ENCODE data around the gene BCLAF1.

BCLAF1 gene

GRCh38 chr6:136326038-136326553 is 36.5 kb upstream of the BCLAF1 start:
- Histone ChIP-seq H3K9me3 (ENCODE audit: control insufficient read depth in 2 of 2, low read length in 2 of 2) (no peaks in the 10 kb centered on the region), H3K4me3 (ENCODE audit: low read length in 2 of 2) (no peak overlapping the region), H3K36me3 (ENCODE audit: control insufficient read depth in 2 of 2, insufficient read depth in 2 of 2, low read length in 2 of 2) (no peaks in the 10 kb centered on the region), H3K9ac (ENCODE audit: low read length in 2 of 2) (no peak overlapping the region), H3K27ac (ENCODE audit: low read length) (no peak overlapping the region), H3K27me3 (ENCODE audit: control insufficient read depth in 1 of 2, insufficient read depth in 2 of 2, low read length in 2 of 2) (no peaks in the 10 kb centered on the region), H3K4me1 (ENCODE audit: control insufficient read depth, insufficient read depth, low read length) (peaks cover 4% of the 10 kb centered on the region)

GRCh38 chr6:136324686-136325380 is 35.2 kb upstream of the BCLAF1 start:
- Histone ChIP-seq H3K9ac (ENCODE audit: low read length in 2 of 2) (no peak overlapping the region), H3K36me3 (ENCODE audit: control insufficient read depth in 2 of 2, insufficient read depth in 2 of 2, low read length in 2 of 2) (no peaks in the 10 kb centered on the region), H3K27me3 (ENCODE audit: control insufficient read depth in 1 of 2, insufficient read depth in 2 of 2, low read length in 2 of 2) (no peaks in the 10 kb centered on the region), H3K4me3 (ENCODE audit: low read length in 2 of 2) (no peak overlapping the region), H3K4me1 (ENCODE audit: control insufficient read depth, insufficient read depth, low read length) (peaks cover 4% of the 10 kb centered on the region), H3K27ac (ENCODE audit: low read length) (no peak overlapping the region), H3K9me3 (ENCODE audit: control insufficient read depth in 2 of 2, low read length in 2 of 2) (no peaks in the 10 kb centered on the region)

- no peaks in the 10 kb centered on the region for H3K9me3 ChIP-seq (ENCODE audit: control insufficient read depth in 2 of 2, low read length in 2 of 2)
- no peak overlapping the region for H3K27ac ChIP-seq (ENCODE audit: low read length)
- H3K9ac ChIP-seq (ENCODE audit: low read length in 2 of 2) = peak overlapping the region in 1 of 2 donors; percentile 21
Measured at GRCh38 chr6:136323431-136324112, 33.9 kb upstream of the BCLAF1 start.

GRCh38 chr6:136319732-136320131 is 30.1 kb upstream of the BCLAF1 start:
- H3K9ac ChIP-seq (ENCODE audit: low read length in 2 of 2) = no peak overlapping the region
- H3K36me3 ChIP-seq (ENCODE audit: control insufficient read depth in 2 of 2, insufficient read depth in 2 of 2, low read length in 2 of 2) = no peaks in the 10 kb centered on the region
- no peaks in the 10 kb centered on the region for H3K27me3 ChIP-seq (ENCODE audit: control insufficient read depth in 1 of 2, insufficient read depth in 2 of 2, low read length in 2 of 2)
- H3K9me3 ChIP-seq (ENCODE audit: control insufficient read depth in 2 of 2, low read length in 2 of 2) = no peaks in the 10 kb centered on the region
- no peak overlapping the region for H3K4me3 ChIP-seq (ENCODE audit: low read length in 2 of 2)
- H3K4me1 ChIP-seq (ENCODE audit: control insufficient read depth, insufficient read depth, low read length) = peaks cover 4% of the 10 kb centered on the region
- no peak overlapping the region for H3K27ac ChIP-seq (ENCODE audit: low read length)

More at GRCh38 chr6:136323431-136324112, 33.9 kb upstream of the BCLAF1 start:
- no peaks in the 10 kb centered on the region for H3K36me3 ChIP-seq (ENCODE audit: control insufficient read depth in 2 of 2, insufficient read depth in 2 of 2, low read length in 2 of 2)
- H3K27me3 ChIP-seq (ENCODE audit: control insufficient read depth in 1 of 2, insufficient read depth in 2 of 2, low read length in 2 of 2) = no peaks in the 10 kb centered on the region
- H3K4me1 ChIP-seq (ENCODE audit: control insufficient read depth, insufficient read depth, low read length) = peaks cover 4% of the 10 kb centered on the region
- no peak overlapping the region for H3K4me3 ChIP-seq (ENCODE audit: low read length in 2 of 2)

- Histone ChIP-seq H3K9me3 (ENCODE audit: control insufficient read depth in 2 of 2, low read length in 2 of 2) (no peaks in the 10 kb centered on the region), H3K36me3 (ENCODE audit: control insufficient read depth in 2 of 2, insufficient read depth in 2 of 2, low read length in 2 of 2) (no peaks in the 10 kb centered on the region), H3K4me1 (ENCODE audit: control insufficient read depth, insufficient read depth, low read length) (peaks cover under 1% of the 10 kb centered on the region), H3K4me3 (ENCODE audit: low read length in 2 of 2) (no peak overlapping the region), H3K9ac (ENCODE audit: low read length in 2 of 2) (no peak overlapping the region), H3K27ac (ENCODE audit: low read length) (no peak overlapping the region), H3K27me3 (ENCODE audit: control insufficient read depth in 1 of 2, insufficient read depth in 2 of 2, low read length in 2 of 2) (no peaks in the 10 kb centered on the region)
Measured at GRCh38 chr6:136318676-136319075, 29.0 kb upstream of the BCLAF1 start.

GRCh38 chr6:136317971-136318370 is 28.3 kb upstream of the BCLAF1 start:
- no peak overlapping the region for H3K27ac ChIP-seq (ENCODE audit: low read length)
- no peaks in the 10 kb centered on the region for H3K9me3 ChIP-seq (ENCODE audit: control insufficient read depth in 2 of 2, low read length in 2 of 2)
- no peak overlapping the region for H3K9ac ChIP-seq (ENCODE audit: low read length in 2 of 2)

GRCh38 chr6:136317021-136317694 is 27.5 kb upstream of the BCLAF1 start:
- Histone ChIP-seq H3K4me3 (ENCODE audit: low read length in 2 of 2) (no peak overlapping the region), H3K4me1 (ENCODE audit: control insufficient read depth, insufficient read depth, low read length) (no peaks in the 10 kb centered on the region), H3K9me3 (ENCODE audit: control insufficient read depth in 2 of 2, low read length in 2 of 2) (no peaks in the 10 kb centered on the region), H3K27me3 (ENCODE audit: control insufficient read depth in 1 of 2, insufficient read depth in 2 of 2, low read length in 2 of 2) (no peaks in the 10 kb centered on the region), H3K27ac (ENCODE audit: low read length) (no peak overlapping the region), H3K36me3 (ENCODE audit: control insufficient read depth in 2 of 2, insufficient read depth in 2 of 2, low read length in 2 of 2) (no peaks in the 10 kb centered on the region), H3K9ac (ENCODE audit: low read length in 2 of 2) (no peak overlapping the region)

More at GRCh38 chr6:136317971-136318370, 28.3 kb upstream of the BCLAF1 start:
- Histone ChIP-seq H3K36me3 (ENCODE audit: control insufficient read depth in 2 of 2, insufficient read depth in 2 of 2, low read length in 2 of 2) (no peaks in the 10 kb centered on the region), H3K27me3 (ENCODE audit: control insufficient read depth in 1 of 2, insufficient read depth in 2 of 2, low read length in 2 of 2) (no peaks in the 10 kb centered on the region), H3K4me1 (ENCODE audit: control insufficient read depth, insufficient read depth, low read length) (no peaks in the 10 kb centered on the region), H3K4me3 (ENCODE audit: low read length in 2 of 2) (no peak overlapping the region)

GRCh38 chr6:136315594-136315993 is 25.9 kb upstream of the BCLAF1 start:
- Histone ChIP-seq H3K9me3 (ENCODE audit: control insufficient read depth in 2 of 2, low read length in 2 of 2) (no peaks in the 10 kb centered on the region), H3K4me3 (ENCODE audit: low read length in 2 of 2) (no peak overlapping the region), H3K9ac (ENCODE audit: low read length in 2 of 2) (no peak overlapping the region), H3K27ac (ENCODE audit: low read length) (no peak overlapping the region), H3K36me3 (ENCODE audit: control insufficient read depth in 2 of 2, insufficient read depth in 2 of 2, low read length in 2 of 2) (no peaks in the 10 kb centered on the region), H3K4me1 (ENCODE audit: control insufficient read depth, insufficient read depth, low read length) (no peaks in the 10 kb centered on the region), H3K27me3 (ENCODE audit: control insufficient read depth in 1 of 2, insufficient read depth in 2 of 2, low read length in 2 of 2) (no peaks in the 10 kb centered on the region)

- Histone ChIP-seq H3K9ac (ENCODE audit: low read length in 2 of 2) (no peak overlapping the region), H3K9me3 (ENCODE audit: control insufficient read depth in 2 of 2, low read length in 2 of 2) (no peaks in the 10 kb centered on the region), H3K27ac (ENCODE audit: low read length) (no peak overlapping the region), H3K36me3 (ENCODE audit: control insufficient read depth in 2 of 2, insufficient read depth in 2 of 2, low read length in 2 of 2) (no peaks in the 10 kb centered on the region), H3K27me3 (ENCODE audit: control insufficient read depth in 1 of 2, insufficient read depth in 2 of 2, low read length in 2 of 2) (no peaks in the 10 kb centered on the region), H3K4me3 (ENCODE audit: low read length in 2 of 2) (no peak overlapping the region), H3K4me1 (ENCODE audit: control insufficient read depth, insufficient read depth, low read length) (no peaks in the 10 kb centered on the region)
Measured at GRCh38 chr6:136312975-136313374, 23.3 kb upstream of the BCLAF1 start.

GRCh38 chr6:136309729-136310311 is 20.2 kb upstream of the BCLAF1 start:
- no peaks in the 10 kb centered on the region for H3K9me3 ChIP-seq (ENCODE audit: control insufficient read depth in 2 of 2, low read length in 2 of 2)
- no peaks in the 10 kb centered on the region for H3K36me3 ChIP-seq (ENCODE audit: control insufficient read depth in 2 of 2, insufficient read depth in 2 of 2, low read length in 2 of 2)
- H3K27me3 ChIP-seq (ENCODE audit: control insufficient read depth in 1 of 2, insufficient read depth in 2 of 2, low read length in 2 of 2) = no peaks in the 10 kb centered on the region
- no peak overlapping the region for H3K9ac ChIP-seq (ENCODE audit: low read length in 2 of 2)
- no peak overlapping the region for H3K4me3 ChIP-seq (ENCODE audit: low read length in 2 of 2)
- no peak overlapping the region for H3K27ac ChIP-seq (ENCODE audit: low read length)
- peaks cover 6% of the 10 kb centered on the region for H3K4me1 ChIP-seq (ENCODE audit: control insufficient read depth, insufficient read depth, low read length)
